Bronchial epithelial cell (primary cell): ENCODE results near the gene GABRA6. TPM values are rescaled to one million over a fixed set of nuclear protein-coding genes. Genes with fewer than 3 reads are reported as not detected.

Experiments
- DNase-seq: peaks from one replicate; pipeline ENCODE4 v3.0.0-alpha.2; 2010; ENCODE audit warnings: low read depth
- FAIRE-seq: peaks from 2 replicates; lab custom pipeline; 2011; peaks lifted over from hg19 to GRCh38; lab: Jason Lieb, UNC
- H3K27me3 ChIP-seq: 2 replicates; pipeline ENCODE4 v1.5.1; 2011; ENCODE audit warnings: low read length; ENCODE audit not compliant: control insufficient read depth, insufficient read depth
- H3K36me3 ChIP-seq: 2 replicates; pipeline ENCODE4 v1.5.1; 2011; ENCODE audit warnings: low read length; ENCODE audit not compliant: control insufficient read depth, insufficient read depth
- H3K4me3 ChIP-seq: 2 replicates; pipeline ENCODE4 v1.5.1; 2011; ENCODE audit warnings: mild to moderate bottlenecking, low read depth, low read length, control low read depth
- total RNA-seq: library from RNA; depleted of rRNA; stranded (reverse); fragments of >200 nt; gene quantifications from 2 replicates; pipeline ENCODE4 v1.2.1, GENCODE V29; 2014
- TF ChIP-seq, protein P1 (sequence below): IDR thresholded peaks from 2 replicates; pipeline ENCODE4 v1.5.1; 2011; ENCODE audit warnings: mild to moderate bottlenecking, moderate library complexity, low read length, control low read depth, inconsistent platforms; ENCODE audit not compliant: insufficient read depth, severe bottlenecking

The GABRA6 gene
- total RNA-seq, 1 donor from 2014 or later: not detected

GRCh38 chr5:161697001-161697400 lies 11.5 kb downstream of the GABRA6 start:
- FAIRE-seq: no peak
- TF ChIP-seq, protein P1, sequence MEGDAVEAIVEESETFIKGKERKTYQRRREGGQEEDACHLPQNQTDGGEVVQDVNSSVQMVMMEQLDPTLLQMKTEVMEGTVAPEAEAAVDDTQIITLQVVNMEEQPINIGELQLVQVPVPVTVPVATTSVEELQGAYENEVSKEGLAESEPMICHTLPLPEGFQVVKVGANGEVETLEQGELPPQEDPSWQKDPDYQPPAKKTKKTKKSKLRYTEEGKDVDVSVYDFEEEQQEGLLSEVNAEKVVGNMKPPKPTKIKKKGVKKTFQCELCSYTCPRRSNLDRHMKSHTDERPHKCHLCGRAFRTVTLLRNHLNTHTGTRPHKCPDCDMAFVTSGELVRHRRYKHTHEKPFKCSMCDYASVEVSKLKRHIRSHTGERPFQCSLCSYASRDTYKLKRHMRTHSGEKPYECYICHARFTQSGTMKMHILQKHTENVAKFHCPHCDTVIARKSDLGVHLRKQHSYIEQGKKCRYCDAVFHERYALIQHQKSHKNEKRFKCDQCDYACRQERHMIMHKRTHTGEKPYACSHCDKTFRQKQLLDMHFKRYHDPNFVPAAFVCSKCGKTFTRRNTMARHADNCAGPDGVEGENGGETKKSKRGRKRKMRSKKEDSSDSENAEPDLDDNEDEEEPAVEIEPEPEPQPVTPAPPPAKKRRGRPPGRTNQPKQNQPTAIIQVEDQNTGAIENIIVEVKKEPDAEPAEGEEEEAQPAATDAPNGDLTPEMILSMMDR: no peak
- DNase-seq: no peak
- H3K36me3 ChIP-seq: no peaks in the 10 kb centered on the region
- no peak overlapping the region for H3K4me3 ChIP-seq
- H3K27me3 ChIP-seq: no peaks in the 10 kb centered on the region

DNA sequence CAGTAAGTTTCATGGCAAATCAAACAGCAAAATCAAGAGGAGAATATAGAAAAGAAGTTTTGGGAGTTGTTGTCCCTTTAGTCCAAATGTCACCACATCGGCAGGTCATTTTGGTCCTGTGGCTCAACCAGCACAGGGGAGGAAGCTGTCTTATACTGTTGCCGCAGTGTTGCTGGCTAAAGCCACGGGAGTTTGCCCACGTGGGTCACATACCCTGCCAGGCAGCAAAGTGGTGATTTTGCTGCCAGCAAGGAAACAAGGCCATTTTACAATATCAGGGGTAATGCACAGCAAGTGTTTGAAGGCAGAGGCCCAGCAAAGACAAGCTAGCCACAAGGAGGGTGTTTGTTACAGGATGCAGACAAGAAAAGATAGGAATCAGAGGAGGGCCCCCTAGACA lies 14.5 kb downstream of the GABRA6 start:
- H3K4me3 ChIP-seq: no peak overlapping the region
- H3K27me3 ChIP-seq: no peaks in the 10 kb centered on the region
- TF ChIP-seq, protein P1: no peak
- DNase-seq (no peak), FAIRE-seq (no peak)
- H3K36me3 ChIP-seq: no peaks in the 10 kb centered on the region

DNA sequence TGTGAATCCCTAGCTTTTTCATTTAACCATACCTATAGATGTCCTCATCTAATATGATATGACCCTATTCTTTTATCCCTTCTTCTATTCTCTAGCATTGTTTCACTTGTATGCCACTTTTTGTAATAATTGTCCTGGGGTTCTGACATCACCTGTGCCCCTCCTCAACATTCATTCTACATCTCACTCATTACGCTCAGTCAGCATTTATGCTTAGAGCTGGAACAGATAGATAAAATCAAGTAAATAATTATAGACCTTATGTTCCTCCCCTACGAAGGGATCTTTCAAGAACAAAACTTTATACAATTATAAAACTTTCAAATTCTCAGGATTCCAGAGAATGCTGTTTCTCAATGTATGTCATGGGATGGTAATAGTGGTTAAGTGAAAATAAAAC lies 18.0 kb downstream of the GABRA6 start:
- no peaks in the 10 kb centered on the region for H3K27me3 ChIP-seq
- TF ChIP-seq, protein P1: no peak
- FAIRE-seq (no peak), DNase-seq (no peak)
- no peaks in the 10 kb centered on the region for H3K36me3 ChIP-seq
- H3K4me3 ChIP-seq: no peak overlapping the region

DNA sequence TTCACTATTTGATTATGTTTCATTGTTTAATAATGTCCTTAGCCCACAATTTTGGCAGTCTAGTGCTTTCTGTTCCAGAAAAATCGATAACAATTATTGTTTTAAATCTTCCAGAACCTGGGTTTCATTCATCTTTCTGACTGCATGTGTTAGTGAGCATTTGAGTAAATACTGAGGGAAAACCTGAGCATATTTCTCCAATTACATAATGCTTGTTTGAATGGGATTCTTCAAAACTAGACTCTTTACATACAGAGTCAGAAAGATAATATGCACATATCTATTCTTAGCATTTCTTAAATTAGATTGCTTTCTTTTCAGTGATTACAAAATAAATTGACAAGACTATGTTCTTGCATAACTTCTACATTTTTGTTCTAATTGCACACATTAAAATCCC lies 21.9 kb downstream of the GABRA6 start:
- FAIRE-seq (no peak), DNase-seq (no peak)
- H3K36me3 ChIP-seq: no peaks in the 10 kb centered on the region
- no peak overlapping the region for H3K4me3 ChIP-seq
- TF ChIP-seq, protein P1: no peak
- no peaks in the 10 kb centered on the region for H3K27me3 ChIP-seq

GRCh38 chr5:161709239-161709638 lies 23.7 kb downstream of the GABRA6 start:
- TF ChIP-seq, protein P1: no peak
- no peak overlapping the region for H3K4me3 ChIP-seq
- no peaks in the 10 kb centered on the region for H3K36me3 ChIP-seq
- DNase-seq (no peak), FAIRE-seq (no peak)
- no peaks in the 10 kb centered on the region for H3K27me3 ChIP-seq

GRCh38 chr5:161713042-161713441 lies 27.5 kb downstream of the GABRA6 start:
- TF ChIP-seq, protein P1: no peak
- H3K36me3 ChIP-seq: no peaks in the 10 kb centered on the region
- no peaks in the 10 kb centered on the region for H3K27me3 ChIP-seq
- H3K4me3 ChIP-seq: no peak overlapping the region
- FAIRE-seq (no peak), DNase-seq (no peak)
